H7 (cell line): Measurements from ENCODE around the gene TMEM145. TPM values are rescaled to one million over a fixed set of nuclear protein-coding genes. Genes with fewer than 3 reads are reported as not detected.

Experiments
- DNase-seq: peaks from one replicate; pipeline ENCODE4 v3.0.0; 2012
- H3K27me3 ChIP-seq: 2 replicates; pipeline ENCODE4 v1.6.0; 2011; ENCODE audit warnings: mild to moderate bottlenecking, low read length; ENCODE audit not compliant: control insufficient read depth, insufficient read depth
- H3K36me3 ChIP-seq: replicated peaks from 2 replicates; pipeline ENCODE4 v1.5.1; 2011; ENCODE audit warnings: low read length; ENCODE audit not compliant: control insufficient read depth, insufficient read depth
- H3K4me3 ChIP-seq: 2 replicates; pipeline ENCODE4 v1.5.1; 2011; ENCODE audit warnings: low read depth, mild to moderate bottlenecking, control low read depth, low read length, moderate library complexity; ENCODE audit not compliant: insufficient read depth
- total RNA-seq: library from RNA; depleted of rRNA; stranded (reverse); fragments of >200 nt; shearing (Covaris generic); gene quantifications from 2 replicates; pipeline ENCODE4 v1.2.3, GENCODE V29; 2014

The TMEM145 gene
- total RNA-seq, 1 experiment from 2014 or later, result 0.38 TPM

- H3K27me3 ChIP-seq, result no peaks in the 10 kb centered on the region
- no peak overlapping the region for H3K4me3 ChIP-seq
- peaks cover 7% of the 10 kb centered on the region for H3K36me3 ChIP-seq
- DNase-seq, result peak; percentile 95
These were observed 47.9 kb downstream of the TMEM145 start for GRCh38 chr19:42360787-42361544.

- DNase-seq, result no peak
- no peak overlapping the region for H3K4me3 ChIP-seq
- no peaks in the 10 kb centered on the region for H3K27me3 ChIP-seq
- H3K36me3 ChIP-seq, result peaks cover 5% of the 10 kb centered on the region
These were observed 48.4 kb downstream of the TMEM145 start for GRCh38 chr19:42361545-42361910.

- peak; percentile 64 for DNase-seq
- no peaks in the 10 kb centered on the region for H3K27me3 ChIP-seq
- H3K4me3 ChIP-seq, result no peak overlapping the region
- H3K36me3 ChIP-seq, result peaks cover 5% of the 10 kb centered on the region
These were observed 49.2 kb downstream of the TMEM145 start for GRCh38 chr19:42362342-42362741.

- Histone ChIP-seq H3K27me3 (no peaks in the 10 kb centered on the region), H3K36me3 (peaks cover 5% of the 10 kb centered on the region), H3K4me3 (no peak overlapping the region)
- DNase-seq, result peak; percentile 66
These were observed 49.9 kb downstream of the TMEM145 start for GRCh38 chr19:42362891-42363440.

GRCh38 chr19:42363614-42364346 lies 50.7 kb downstream of the TMEM145 start:
- no peak overlapping the region for H3K4me3 ChIP-seq
- no peak for DNase-seq
- H3K36me3 ChIP-seq, result peaks cover 5% of the 10 kb centered on the region
- no peaks in the 10 kb centered on the region for H3K27me3 ChIP-seq

- no peak overlapping the region for H3K4me3 ChIP-seq
- H3K36me3 ChIP-seq, result peaks cover 7% of the 10 kb centered on the region
- no peaks in the 10 kb centered on the region for H3K27me3 ChIP-seq
- DNase-seq, result no peak
These were observed 53.6 kb downstream of the TMEM145 start for GRCh38 chr19:42366673-42367072.

- Histone ChIP-seq H3K4me3 (no peak overlapping the region), H3K36me3 (peaks cover 8% of the 10 kb centered on the region), H3K27me3 (no peaks in the 10 kb centered on the region)
- no peak for DNase-seq
These were observed 54.8 kb downstream of the TMEM145 start for GRCh38 chr19:42367929-42368328.

- Histone ChIP-seq H3K27me3 (no peaks in the 10 kb centered on the region), H3K4me3 (no peak overlapping the region), H3K36me3 (peaks cover 8% of the 10 kb centered on the region)
- no peak for DNase-seq
These were observed 55.3 kb downstream of the TMEM145 start for GRCh38 chr19:42368360-42368759.

- Histone ChIP-seq H3K27me3 (no peaks in the 10 kb centered on the region), H3K4me3 (no peak overlapping the region)
- DNase-seq, result no peak
These were observed 55.7 kb downstream of the TMEM145 start for GRCh38 chr19:42368765-42369164.

GRCh38 chr19:42369433-42370067 lies 56.4 kb downstream of the TMEM145 start:
- Histone ChIP-seq H3K4me3 (no peak overlapping the region), H3K27me3 (no peaks in the 10 kb centered on the region), H3K36me3 (peaks cover 5% of the 10 kb centered on the region)
- DNase-seq, result no peak

More at GRCh38 chr19:42368765-42369164, 55.7 kb downstream of the TMEM145 start:
- peaks cover 7% of the 10 kb centered on the region for H3K36me3 ChIP-seq

GRCh38 chr19:42370068-42370520 lies 57.0 kb downstream of the TMEM145 start:
- Histone ChIP-seq H3K4me3 (no peak overlapping the region), H3K27me3 (no peaks in the 10 kb centered on the region), H3K36me3 (peaks cover 8% of the 10 kb centered on the region)
- peak; percentile 94 for DNase-seq

- no peaks in the 10 kb centered on the region for H3K27me3 ChIP-seq
- peaks cover 8% of the 10 kb centered on the region for H3K36me3 ChIP-seq
- DNase-seq, result peak; percentile 82
- no peak overlapping the region for H3K4me3 ChIP-seq
These were observed 57.6 kb downstream of the TMEM145 start for GRCh38 chr19:42370626-42371175.
